Muscle layer of duodenum (tissue), 2 donors: Measurements from ENCODE around the gene TSSK2.
A peak's percentile ranks its signal among the peaks of the same experiment; 100 is the strongest.

Source experiments
- H3K27ac ChIP-seq: one replicate; pipeline ENCODE4 v1.7.0; 2013; ENCODE audit warnings: mild to moderate bottlenecking, low read length
- H3K27me3 ChIP-seq: one replicate; pipeline ENCODE4 v1.7.0; 2013; ENCODE audit warnings: low read depth, mild to moderate bottlenecking, control low read depth, low read length
- H3K36me3 ChIP-seq, 2 donors: one replicate each; pipeline ENCODE4 v1.7.0; 2013; ENCODE audit warnings: low read length in 2 of 2, control low read depth in 1 of 2, mild to moderate bottlenecking in 1 of 2; ENCODE audit not compliant: insufficient read depth in 2 of 2, control insufficient read depth in 1 of 2
- H3K4me1 ChIP-seq, 2 donors: one replicate each; pipeline ENCODE4 v1.7.0; 2013; ENCODE audit warnings: low read length in 2 of 2, mild to moderate bottlenecking in 2 of 2, control low read depth in 1 of 2, moderate library complexity in 1 of 2; ENCODE audit not compliant: insufficient read depth in 2 of 2, control insufficient read depth in 1 of 2
- H3K4me3 ChIP-seq, 2 donors: one replicate each; pipeline ENCODE4 v1.7.0; 2013; ENCODE audit warnings: low read length in 2 of 2, low read depth in 1 of 2, mild to moderate bottlenecking in 1 of 2
- H3K9me3 ChIP-seq, 2 donors: one replicate each; pipeline ENCODE4 v1.7.0; 2013; ENCODE audit warnings: low read length in 2 of 2, control low read depth in 1 of 2, mild to moderate bottlenecking in 1 of 2; ENCODE audit not compliant: control insufficient read depth in 1 of 2
- donor health status: healthy.

Gene TSSK2

DNA sequence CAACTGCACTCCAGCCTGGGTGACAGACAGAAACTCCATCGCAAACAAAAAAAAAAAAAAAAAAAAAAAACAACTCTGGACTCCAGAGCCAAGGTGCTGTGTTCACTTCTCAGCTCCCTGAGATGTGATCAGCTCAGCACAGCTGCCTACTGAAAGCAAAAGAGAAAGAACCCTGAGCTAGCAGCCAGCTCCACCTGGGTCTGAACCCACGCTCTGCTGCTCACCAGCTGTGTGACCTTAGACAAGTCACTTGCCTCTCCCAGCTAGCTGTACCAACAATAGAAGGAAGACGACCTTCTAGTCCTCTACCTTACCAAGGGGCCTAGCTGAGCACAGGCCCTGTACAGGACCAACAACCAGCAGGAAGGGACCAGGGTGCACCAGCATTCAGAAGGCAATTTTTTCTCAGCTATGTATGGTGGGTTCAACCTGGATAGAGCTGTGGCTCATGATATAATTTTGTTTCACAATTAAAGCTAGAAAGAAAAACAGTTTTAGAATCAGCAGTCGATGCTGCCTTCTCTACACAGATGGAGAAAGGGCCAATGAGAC is 12.7 kb upstream of the TSSK2 start:
- H3K36me3 ChIP-seq = peaks cover 0 to 7% of the 10 kb centered on the region in 2 donors
- no peak overlapping the region for H3K4me3 ChIP-seq
- no peak overlapping the region for H3K27ac ChIP-seq
- no peaks in the 10 kb centered on the region for H3K9me3 ChIP-seq
- no peaks in the 10 kb centered on the region for H3K27me3 ChIP-seq
- H3K4me1 ChIP-seq = peaks cover 32 to 55% of the 10 kb centered on the region in 2 donors

DNA sequence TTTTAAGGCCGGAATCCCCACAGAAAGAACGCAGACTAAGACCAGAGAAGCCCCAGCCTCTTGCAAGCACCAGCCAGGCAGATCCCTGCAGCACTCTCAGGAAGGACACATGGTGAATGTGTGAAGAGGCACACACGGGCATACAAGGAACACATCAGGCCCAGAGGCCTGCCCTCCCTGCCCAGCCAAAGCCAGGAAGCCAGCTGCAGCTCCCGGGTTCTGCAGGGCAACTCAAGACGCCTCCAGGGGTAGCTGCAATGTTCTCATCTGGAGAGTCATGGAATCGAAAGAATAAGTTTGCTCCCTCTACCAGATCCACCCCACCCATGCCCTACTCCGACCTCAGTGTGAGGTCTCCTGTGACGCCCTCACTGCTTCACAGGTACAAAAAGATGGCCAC is 11.2 kb upstream of the TSSK2 start:
- no peak overlapping the region for H3K27ac ChIP-seq
- H3K4me3 ChIP-seq = peak overlapping the region in 1 of 2 donors; percentile 87
- H3K36me3 ChIP-seq = peaks cover 0 to 7% of the 10 kb centered on the region in 2 donors
- H3K9me3 ChIP-seq = no peaks in the 10 kb centered on the region
- H3K27me3 ChIP-seq = no peaks in the 10 kb centered on the region
- H3K4me1 ChIP-seq = peaks cover 32 to 51% of the 10 kb centered on the region in 2 donors

DNA sequence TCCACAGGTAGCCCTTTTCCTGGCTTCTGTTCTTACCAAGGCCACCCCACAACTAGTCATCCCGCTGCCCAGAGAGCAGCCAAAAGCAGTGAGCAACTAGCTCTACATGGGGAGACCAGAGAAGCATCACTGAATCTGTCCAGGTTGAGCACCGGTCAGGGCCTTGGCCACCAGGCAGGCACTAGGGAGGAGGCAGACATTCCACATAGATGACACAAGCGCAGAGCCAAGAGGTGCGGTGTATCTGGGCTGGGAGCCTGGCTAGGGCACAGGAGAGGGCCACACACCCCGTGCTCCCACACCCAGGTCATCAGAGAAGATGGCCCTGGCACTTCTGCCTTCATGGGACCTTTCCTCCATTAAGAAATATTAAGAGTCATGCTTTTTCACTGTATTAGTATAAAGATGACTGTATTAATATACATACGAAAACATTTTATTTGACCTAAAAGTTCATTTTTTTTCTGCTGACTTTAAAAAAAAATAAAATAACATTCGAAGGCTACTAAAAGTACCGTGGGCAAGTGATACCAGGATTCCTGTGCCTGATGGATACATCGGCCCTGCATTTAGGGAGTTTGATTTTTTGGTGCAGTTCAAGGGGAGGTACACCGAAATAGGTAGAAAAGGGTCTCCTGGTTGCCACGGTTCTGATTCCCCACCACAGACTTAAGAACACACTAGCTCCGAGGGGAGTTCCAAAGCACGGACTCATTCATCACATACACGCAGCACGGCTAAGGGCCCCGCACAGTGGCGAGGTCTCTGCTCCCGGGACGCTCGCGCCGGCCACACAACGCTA is 10.1 kb upstream of the TSSK2 start:
- peak overlapping the region; percentile 4 for H3K27ac ChIP-seq
- H3K9me3 ChIP-seq = no peaks in the 10 kb centered on the region
- H3K4me3 ChIP-seq = peak overlapping the region; percentile 84 to 87
- peaks cover 0 to 7% of the 10 kb centered on the region in 2 donors for H3K36me3 ChIP-seq
- no peaks in the 10 kb centered on the region for H3K27me3 ChIP-seq
- H3K4me1 ChIP-seq = peaks cover 32 to 44% of the 10 kb centered on the region in 2 donors

DNA sequence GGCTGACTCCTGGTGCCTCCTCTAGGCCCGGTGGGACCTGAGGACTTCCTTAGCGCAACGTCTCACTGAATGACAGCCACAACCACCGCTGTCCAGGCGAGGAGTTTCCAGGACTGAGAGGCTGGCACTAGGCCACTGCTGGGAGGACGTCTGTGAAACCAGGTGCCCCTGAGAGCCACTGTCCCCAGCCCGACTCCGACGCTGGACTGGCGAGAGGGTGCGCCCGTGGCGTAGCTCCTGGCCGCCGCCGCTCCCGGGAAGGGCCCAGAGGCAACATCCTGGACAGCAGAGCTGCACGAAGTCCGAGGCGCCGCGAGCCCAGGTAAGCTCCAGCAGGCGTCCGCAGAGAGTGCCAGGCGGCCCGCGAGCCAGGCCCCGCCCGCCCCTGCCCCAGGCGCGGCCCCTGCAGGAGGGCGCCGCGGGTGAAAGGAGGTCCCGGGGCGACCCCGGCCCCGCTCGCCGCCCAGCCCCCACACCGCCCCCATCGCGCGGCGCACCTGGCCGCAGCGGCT is 9.4 kb upstream of the TSSK2 start:
- Histone ChIP-seq H3K27ac (peak overlapping the region; percentile 4), H3K4me3 (peak overlapping the region; percentile 84 to 87), H3K27me3 (no peaks in the 10 kb centered on the region), H3K9me3 (no peaks in the 10 kb centered on the region), H3K36me3 (peaks cover 0 to 7% of the 10 kb centered on the region in 2 donors), H3K4me1 (peaks cover 28 to 39% of the 10 kb centered on the region in 2 donors)

DNA sequence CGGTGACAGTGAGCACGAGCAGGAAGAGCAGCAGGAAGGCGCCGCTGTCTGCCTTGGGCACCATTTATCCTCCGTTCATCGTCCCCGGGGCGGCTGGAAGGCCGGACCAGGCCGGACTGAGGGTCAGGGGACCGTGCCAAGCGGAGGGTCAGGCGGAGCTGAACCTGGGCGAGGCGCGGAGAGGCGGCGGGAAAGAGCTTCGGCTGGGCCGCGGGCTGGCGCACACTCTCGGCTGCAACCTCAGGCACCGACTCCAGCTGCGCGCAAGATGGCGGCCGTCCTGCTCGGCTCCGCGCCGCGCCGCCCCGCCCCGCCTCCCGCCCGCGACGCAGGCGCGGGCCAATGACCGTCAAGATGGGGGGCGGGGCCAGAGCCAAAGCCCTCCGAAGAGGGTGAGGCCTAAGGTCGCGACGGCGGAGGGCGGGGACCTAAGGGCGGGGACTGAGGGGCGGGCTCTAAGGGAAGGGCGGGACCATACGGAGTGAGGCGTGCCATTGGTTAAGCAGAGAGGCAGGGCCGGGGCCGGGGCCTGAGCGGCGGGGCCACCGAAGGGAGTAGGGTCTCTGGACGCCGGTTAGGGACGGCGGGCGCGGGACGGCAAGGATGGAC is 8.9 kb upstream of the TSSK2 start, which contains the start of gene DGCR2:
Gene DGCR2 (minus strand): TSS at position 270 of the 609 bp plus-strand sequence. CDS start 206 bp downstream, at position 64.
- Histone ChIP-seq H3K4me3 (peak within 1 kb of the TSS; percentile 84 to 87), H3K9me3 (no peaks in the 10 kb centered on the region), H3K27me3 (no peaks in the 10 kb centered on the region), H3K36me3 (peaks cover 0 to 7% of the 10 kb centered on the region in 2 donors), H3K27ac (peak within 1 kb of the TSS; percentile 4), H3K4me1 (peaks cover 27 to 33% of the 10 kb centered on the region in 2 donors)

DNA sequence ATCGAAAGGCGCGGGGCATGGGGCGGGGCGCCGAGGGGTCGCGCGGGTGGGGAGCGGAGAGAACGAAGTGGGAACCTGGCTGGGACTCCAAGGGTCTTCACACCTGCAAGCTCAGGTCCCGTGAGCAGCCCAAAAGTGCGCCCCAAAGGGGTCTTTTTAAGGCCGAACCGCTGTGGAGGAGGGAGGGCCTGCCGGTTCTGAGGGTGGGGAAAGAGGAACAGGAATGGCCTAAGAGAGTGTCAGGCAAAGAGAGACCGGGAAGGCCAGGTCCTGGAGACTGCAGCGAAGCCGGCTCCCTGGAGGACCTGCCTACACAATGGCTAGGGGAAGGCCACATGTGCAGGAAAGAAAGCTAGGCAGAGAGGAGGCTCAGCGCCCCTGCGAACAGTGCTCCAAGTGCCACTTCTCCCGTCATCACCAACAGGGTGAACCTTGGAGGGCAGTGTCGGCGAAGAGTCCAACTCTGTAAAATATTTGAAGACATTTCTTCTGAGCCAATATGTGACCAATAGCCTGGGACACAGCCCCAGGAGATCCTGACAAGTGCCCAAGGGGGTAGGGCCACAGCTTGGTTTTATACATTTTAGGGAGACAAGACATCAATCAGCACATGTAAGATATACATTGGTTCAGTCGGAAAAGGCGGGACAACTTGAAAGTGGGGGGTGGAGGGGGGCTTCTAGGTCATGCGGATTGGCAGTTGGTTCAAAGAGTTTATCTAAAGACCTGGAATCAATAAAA is 8.2 kb upstream of the TSSK2 start:
- H3K9me3 ChIP-seq = no peaks in the 10 kb centered on the region
- no peaks in the 10 kb centered on the region for H3K27me3 ChIP-seq
- peak overlapping the region; percentile 34 to 87 for H3K4me3 ChIP-seq
- peaks cover 0 to 7% of the 10 kb centered on the region in 2 donors for H3K36me3 ChIP-seq
- H3K27ac ChIP-seq = no peak overlapping the region
- H3K4me1 ChIP-seq = peaks cover 23 to 32% of the 10 kb centered on the region in 2 donors

DNA sequence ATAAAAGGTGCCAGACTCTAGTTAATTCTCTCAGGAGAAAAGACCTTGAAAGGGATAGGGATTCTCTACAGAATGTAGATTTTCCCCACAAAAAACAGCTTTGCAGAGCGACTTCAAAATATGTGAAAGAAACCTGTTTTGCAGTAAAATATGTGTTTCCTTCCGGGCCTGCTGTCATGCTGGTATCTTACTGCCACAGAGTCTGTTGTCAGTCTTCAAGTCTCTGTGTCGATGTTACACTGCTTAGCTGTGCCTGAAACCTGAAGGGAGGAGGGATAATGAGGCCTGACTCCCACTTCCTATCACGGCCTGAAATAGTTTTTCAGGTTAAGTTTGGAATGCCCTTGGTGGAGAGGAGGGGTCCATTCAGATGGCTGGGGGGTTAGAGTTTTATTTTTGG is 7.2 kb upstream of the TSSK2 start:
- Histone ChIP-seq H3K4me3 (no peak overlapping the region), H3K27ac (no peak overlapping the region), H3K4me1 (peaks cover 16 to 23% of the 10 kb centered on the region in 2 donors), H3K36me3 (peaks cover 0 to under 1% of the 10 kb centered on the region in 2 donors), H3K9me3 (no peaks in the 10 kb centered on the region), H3K27me3 (no peaks in the 10 kb centered on the region)

DNA sequence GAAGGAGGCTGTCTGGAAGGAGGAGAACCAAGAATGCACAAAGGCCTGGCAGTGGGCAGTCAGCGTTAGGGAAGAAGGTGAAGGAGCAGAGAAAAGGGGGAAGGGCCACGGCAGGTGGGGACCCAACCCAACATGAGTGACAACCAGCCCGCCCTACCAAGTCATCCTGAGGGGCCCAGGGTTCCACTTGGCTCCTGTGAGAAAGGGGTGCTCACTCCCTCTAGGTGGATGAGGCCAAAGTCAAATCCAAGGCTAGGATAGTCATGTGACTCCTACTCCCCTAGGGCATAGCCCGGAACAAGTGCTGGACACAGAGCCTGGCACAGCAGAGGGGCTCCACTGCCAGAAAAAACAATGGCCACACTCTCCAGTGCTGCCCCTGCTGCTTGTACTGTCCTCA is 6.7 kb upstream of the TSSK2 start:
- H3K27me3 ChIP-seq = no peaks in the 10 kb centered on the region
- no peak overlapping the region for H3K27ac ChIP-seq
- H3K9me3 ChIP-seq = no peaks in the 10 kb centered on the region
- no peak overlapping the region for H3K4me3 ChIP-seq
- H3K36me3 ChIP-seq = no peaks in the 10 kb centered on the region
- H3K4me1 ChIP-seq = peaks cover 14 to 20% of the 10 kb centered on the region in 2 donors

DNA sequence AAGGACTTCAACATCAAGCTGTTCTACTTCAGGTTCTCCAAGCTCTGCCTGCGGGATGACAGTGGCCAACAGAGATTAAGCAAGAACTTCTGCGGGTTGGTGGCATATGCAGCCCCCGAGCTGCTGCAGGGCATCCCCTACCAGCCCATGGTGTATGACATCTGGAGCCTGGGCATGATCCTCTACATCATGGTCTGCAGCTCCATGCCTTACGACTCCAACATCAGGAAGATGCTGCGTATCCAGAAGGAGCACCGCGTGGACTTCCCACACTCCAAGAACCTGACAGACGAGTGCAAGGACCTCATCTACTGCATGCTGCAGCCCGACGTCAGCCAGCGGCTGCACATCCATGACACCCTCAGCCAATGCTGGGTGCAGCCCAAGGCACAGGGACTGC is 6.1 kb upstream of the TSSK2 start:
- H3K4me1 ChIP-seq = peaks cover 12 to 13% of the 10 kb centered on the region in 2 donors
- no peaks in the 10 kb centered on the region for H3K36me3 ChIP-seq
- no peaks in the 10 kb centered on the region for H3K9me3 ChIP-seq
- H3K27ac ChIP-seq = no peak overlapping the region
- H3K4me3 ChIP-seq = no peak overlapping the region
- no peaks in the 10 kb centered on the region for H3K27me3 ChIP-seq

DNA sequence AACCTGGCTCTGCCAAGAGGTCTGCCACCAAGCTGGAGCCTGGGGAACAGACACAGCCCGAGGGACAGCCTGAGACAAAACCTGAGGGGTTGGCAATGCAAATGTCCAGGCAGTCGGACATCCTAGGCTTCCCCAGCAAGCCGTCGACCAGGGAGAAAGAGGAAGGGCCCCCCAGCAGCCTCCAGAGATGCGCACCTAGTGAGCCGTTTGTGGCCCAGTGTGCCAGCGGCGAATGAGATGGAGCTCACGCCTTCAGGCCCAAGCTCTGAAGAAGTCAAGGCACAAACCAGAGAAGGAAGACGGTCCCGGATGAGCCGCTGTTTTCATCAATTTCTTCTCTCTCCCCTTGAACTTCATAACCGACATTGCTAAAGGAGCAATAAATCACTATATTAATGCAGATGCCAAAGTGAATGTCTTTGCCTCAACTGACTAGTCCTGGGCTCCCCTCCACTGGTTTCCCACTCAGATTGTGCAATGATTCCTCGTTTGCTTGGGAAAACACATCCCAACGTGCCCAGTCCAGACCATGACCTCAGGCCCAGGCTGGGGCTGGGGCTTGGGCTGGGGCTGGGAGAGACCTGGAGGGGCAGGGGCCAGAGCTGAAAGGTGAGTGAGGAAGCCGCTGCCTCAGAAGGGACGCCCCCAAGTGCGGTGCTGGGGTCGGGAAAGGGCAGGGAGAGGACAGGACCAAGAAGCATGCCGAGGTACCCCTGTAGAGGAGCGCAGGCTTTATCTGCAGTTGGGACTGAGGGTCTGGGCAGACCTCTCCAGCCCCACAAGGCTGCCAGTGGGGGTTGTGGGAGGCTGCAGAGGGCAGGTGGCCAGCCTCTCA is 5.4 kb upstream of the TSSK2 start:
- Histone ChIP-seq H3K4me3 (no peak overlapping the region), H3K9me3 (no peaks in the 10 kb centered on the region), H3K4me1 (peaks cover 5 to 6% of the 10 kb centered on the region in 2 donors), H3K27me3 (no peaks in the 10 kb centered on the region), H3K36me3 (no peaks in the 10 kb centered on the region), H3K27ac (no peak overlapping the region)
